Measurements from ENCODE around the gene SUPT3H.
"Not testable (repeated sequence)": the region's sequence is repeated elsewhere in the genome, so short reads cannot be mapped to it uniquely, and the experiment has no call there.

DNA sequence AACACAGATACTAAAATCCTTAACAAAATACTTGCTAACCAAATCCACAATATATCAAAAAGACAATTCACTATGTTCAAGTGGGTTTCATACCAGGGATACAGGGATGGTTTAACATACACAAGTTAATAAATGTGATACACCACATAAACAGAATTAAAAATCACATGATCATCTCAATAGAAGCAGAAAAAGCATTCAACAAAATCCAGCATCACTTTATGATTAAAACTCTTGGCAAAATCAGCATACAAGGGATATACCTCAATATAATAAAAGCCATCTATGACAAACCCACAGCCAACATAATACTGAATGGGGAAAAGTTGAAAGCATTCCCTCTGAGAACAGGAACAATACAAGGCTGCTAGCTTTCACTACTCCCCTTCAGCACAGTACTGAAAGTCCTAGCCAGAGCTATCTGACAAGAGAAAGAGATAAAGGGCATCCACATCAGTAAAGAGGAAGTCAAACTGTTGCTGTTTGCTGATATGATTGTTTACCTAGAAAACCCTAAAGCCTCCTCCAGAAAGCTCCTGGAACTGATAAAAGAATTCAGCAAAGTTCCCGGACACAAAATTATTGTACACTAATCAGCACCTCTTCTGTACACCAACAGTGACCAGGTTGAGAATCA lies 83.6 kb downstream of the SUPT3H start:
- TF ChIP-seq, protein P1, sequence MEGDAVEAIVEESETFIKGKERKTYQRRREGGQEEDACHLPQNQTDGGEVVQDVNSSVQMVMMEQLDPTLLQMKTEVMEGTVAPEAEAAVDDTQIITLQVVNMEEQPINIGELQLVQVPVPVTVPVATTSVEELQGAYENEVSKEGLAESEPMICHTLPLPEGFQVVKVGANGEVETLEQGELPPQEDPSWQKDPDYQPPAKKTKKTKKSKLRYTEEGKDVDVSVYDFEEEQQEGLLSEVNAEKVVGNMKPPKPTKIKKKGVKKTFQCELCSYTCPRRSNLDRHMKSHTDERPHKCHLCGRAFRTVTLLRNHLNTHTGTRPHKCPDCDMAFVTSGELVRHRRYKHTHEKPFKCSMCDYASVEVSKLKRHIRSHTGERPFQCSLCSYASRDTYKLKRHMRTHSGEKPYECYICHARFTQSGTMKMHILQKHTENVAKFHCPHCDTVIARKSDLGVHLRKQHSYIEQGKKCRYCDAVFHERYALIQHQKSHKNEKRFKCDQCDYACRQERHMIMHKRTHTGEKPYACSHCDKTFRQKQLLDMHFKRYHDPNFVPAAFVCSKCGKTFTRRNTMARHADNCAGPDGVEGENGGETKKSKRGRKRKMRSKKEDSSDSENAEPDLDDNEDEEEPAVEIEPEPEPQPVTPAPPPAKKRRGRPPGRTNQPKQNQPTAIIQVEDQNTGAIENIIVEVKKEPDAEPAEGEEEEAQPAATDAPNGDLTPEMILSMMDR (optimal IDR thresholded peaks at IDR 0.05 in 1 of 3, IDR thresholded peaks at IDR 0.05 in 1 of 3, conservative IDR thresholded peaks at IDR 0.05 in 1 of 3; ENCODE audit: extremely low read depth in 1 of 3, insufficient read depth in 2 of 3, low read length in 3 of 3) = not testable (repeated sequence)
- TF ChIP-seq EZH2 (IDR thresholded peaks at IDR 0.05; ENCODE audit: low read length) = not testable (repeated sequence)
